Endothelial cell of coronary artery (primary cell): ENCODE results near the gene WDR26. TPM values are rescaled to one million over a fixed set of nuclear protein-coding genes. Genes with fewer than 3 reads are reported as not detected.

Experiments used
- total RNA-seq: library from RNA; depleted of rRNA; stranded (reverse); fragments of >200 nt; gene quantifications from 2 replicates; pipeline ENCODE4 v1.2.3, GENCODE V29; 2014

WDR26 gene
- total RNA-seq = 53.7 and 81.4 TPM in 2 replicates

DNA sequence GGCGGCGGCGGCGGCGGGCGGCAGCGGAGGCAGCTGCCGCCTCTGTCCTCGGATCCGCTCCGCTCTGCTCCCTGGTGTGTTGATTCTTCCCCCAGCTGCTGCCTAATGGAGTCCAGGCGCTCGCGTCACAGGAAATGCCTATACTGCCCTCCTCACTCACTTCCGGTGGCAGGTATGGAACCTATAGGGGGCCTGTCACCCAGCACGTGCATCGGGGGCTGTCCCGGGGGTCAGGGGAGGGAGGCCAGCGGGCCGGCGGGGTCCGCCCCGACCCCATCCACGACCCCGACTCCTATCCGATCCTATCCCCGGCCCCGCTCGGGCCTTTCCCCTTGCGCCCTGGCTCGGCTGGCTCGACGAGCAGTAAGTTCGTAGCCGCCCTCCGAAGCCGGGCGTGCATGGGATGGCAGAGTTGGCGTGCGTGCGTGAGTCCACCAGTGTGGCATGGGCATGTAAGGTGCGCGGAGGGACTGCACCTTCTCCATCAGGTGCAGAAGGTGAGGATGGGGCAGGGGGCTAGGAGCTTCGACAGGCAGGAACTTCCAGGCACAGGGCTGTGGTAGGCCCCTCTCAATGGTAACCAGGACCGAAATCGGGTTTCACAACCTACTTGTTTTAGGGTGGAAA, at the start of gene WDR26:
Gene WDR26, minus strand, starts transcription at position 107 of the 627 bp plus-strand sequence.

DNA sequence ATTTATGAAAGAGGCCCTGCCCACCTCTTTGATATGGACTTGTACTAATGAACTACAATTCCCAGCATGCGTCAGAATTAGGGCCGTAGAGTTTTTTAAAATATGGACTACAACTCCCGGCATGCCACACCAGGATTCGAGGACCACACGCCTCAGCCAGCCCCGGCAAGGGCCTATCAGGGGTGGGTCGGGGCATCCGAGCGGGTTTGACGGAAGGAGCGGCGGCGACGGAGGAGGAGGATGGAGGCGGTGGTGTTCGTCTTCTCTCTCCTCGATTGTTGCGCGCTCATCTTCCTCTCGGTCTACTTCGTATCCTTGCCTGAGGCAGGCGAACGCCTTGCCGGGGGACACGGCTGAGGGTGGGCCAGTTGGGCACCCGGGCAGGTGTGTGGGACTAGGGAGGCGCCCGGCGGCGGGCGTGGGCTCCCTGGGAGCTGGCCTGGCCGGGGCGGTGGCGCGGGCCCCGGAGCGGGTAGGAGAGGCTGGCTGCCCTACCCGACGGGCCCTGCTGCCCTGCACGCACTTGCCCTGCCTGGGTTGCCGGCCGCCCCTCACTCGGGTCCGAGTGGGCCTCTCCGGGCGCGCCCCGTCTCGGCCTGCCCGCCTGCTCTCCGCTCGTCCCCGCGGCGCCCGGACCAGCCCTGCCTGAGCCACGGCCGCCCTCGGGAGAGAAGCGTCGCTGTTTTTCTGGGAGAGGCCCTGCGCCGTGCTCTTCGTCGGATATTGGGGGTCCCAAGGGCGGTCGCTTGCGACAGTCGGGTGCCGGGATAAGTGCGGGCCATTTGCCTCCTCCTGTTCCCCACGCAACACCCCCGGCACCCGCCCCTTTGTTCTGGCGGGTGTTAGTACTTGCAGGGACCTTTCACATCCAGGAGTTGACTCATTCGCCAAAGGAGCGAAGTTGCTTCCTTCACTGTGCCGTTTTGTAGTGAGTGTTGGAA, 77.6 kb downstream of the WDR26 start, which contains the start of gene CNIH4:
Gene CNIH4, plus strand, starts transcription at position 195 of the 941 bp plus-strand sequence. Its CDS starts 46 bp downstream, at position 241.

Other genes starting within 250 kb of the WDR26 start
- gene NVL, start 104.6 kb downstream of the WDR26 start, total RNA-seq = 22.9 and 25.3 TPM in 2 replicates
- 119 and 122 TPM in 2 replicates for gene CNIH4, start 77.9 kb downstream of the WDR26 start, total RNA-seq
- 1.5 and 2.4 TPM in 2 replicates for gene CNIH3, start 181.5 kb upstream of the WDR26 start, total RNA-seq